IMR-90 (cell line): ENCODE results near the gene SASH1. TPM values are rescaled to one million over a fixed set of nuclear protein-coding genes. Genes with fewer than 3 reads are reported as not detected.
"Not testable (repeated sequence)": the region's sequence is repeated elsewhere in the genome, so short reads cannot be mapped to it uniquely, and the experiment has no call there.

Source experiments
- ATAC-seq: fragments of 200-7000 bp; cut with Tn5 transposase; 2 replicates; pipeline ENCODE4 v1.9.1; 2020; ENCODE audit warnings: low read depth, mild to moderate bottlenecking, moderate library complexity
- BruUV-seq: library from RNA; stranded (reverse); fragments of 400-500 nt; replicated peaks from 2 replicates; lab custom pipeline; 2021; lab: Mats Ljungman, UMichigan
- CTCF ChIA-PET: fragments of 300-600 bp; formaldehyde crosslinking; extraction: SDS; loops from one replicate; lab custom pipeline; 2021; ENCODE audit warnings: antibody characterized with exemption; lab: Yijun Ruan, JAX
- POLR2A ChIA-PET: fragments of 300-600 bp; sonication (Branson Sonifier 250); formaldehyde crosslinking; loops from one replicate; lab custom pipeline; 2022; ENCODE audit warnings: antibody characterized with exemption; ENCODE audit not compliant: unreplicated experiment; lab: Charles Lee
- DNase-seq: peaks from one replicate; pipeline ENCODE4 v3.0.0; 2013
- H2AFZ ChIP-seq: replicated peaks from 2 replicates; pipeline ENCODE3; 2013; ENCODE audit warnings: low read length, mild to moderate bottlenecking; ENCODE audit not compliant: poor library complexity
- H2AK5ac ChIP-seq: 2 replicates; pipeline ENCODE4 v1.6.1; 2013; ENCODE audit warnings: low read depth, low read length, inconsistent platforms
- H2AK9ac ChIP-seq: replicated peaks from 2 replicates; pipeline ENCODE3; 2013; ENCODE audit warnings: mild to moderate bottlenecking, low read depth, low read length, moderate library complexity; ENCODE audit not compliant: poor library complexity
- H2BK120ac ChIP-seq: 2 replicates; pipeline ENCODE4 v1.6.1; 2013; ENCODE audit warnings: low read depth, low read length, inconsistent platforms
- H2BK15ac ChIP-seq: 3 replicates; pipeline ENCODE4 v1.6.1; 2013; ENCODE audit warnings: low read depth, low read length, inconsistent platforms
- H2BK20ac ChIP-seq: 2 replicates; pipeline ENCODE4 v1.6.1; 2013; ENCODE audit warnings: low read depth, mild to moderate bottlenecking, inconsistent platforms, low read length, moderate library complexity
- H2BK5ac ChIP-seq: 2 replicates; pipeline ENCODE4 v1.6.1; 2013; ENCODE audit warnings: mild to moderate bottlenecking, low read depth, low read length, inconsistent platforms; ENCODE audit not compliant: poor library complexity, severe bottlenecking
- H3K14ac ChIP-seq: replicated peaks from 2 replicates; pipeline ENCODE4 v1.6.1; 2013; ENCODE audit warnings: low read depth, low read length, inconsistent platforms
- H3K18ac ChIP-seq: 2 replicates; pipeline ENCODE4 v1.6.1; 2013; ENCODE audit warnings: low read depth, low read length, control low read depth
- H3K23ac ChIP-seq: 2 replicates; pipeline ENCODE4 v1.6.1; 2013; ENCODE audit warnings: low read depth, low read length, inconsistent platforms
- H3K27ac ChIP-seq: 2 replicates; pipeline ENCODE4 v1.5.1; 2013; ENCODE audit warnings: mild to moderate bottlenecking, control low read depth, low read length; ENCODE audit not compliant: insufficient read depth
- H3K27me3 ChIP-seq: 2 replicates; pipeline ENCODE4 v1.6.1; 2013; ENCODE audit warnings: low read length; ENCODE audit not compliant: control insufficient read depth, insufficient read depth
- H3K36me3 ChIP-seq: 2 replicates; pipeline ENCODE4 v1.6.1; 2013; ENCODE audit warnings: low read length, mixed read lengths; ENCODE audit not compliant: control insufficient read depth, insufficient read depth
- H3K4ac ChIP-seq: 2 replicates; pipeline ENCODE4 v1.6.1; 2013; ENCODE audit warnings: low read depth, low read length, inconsistent platforms
- H3K4me1 ChIP-seq: 2 replicates; pipeline ENCODE4 v1.6.1; 2013; ENCODE audit warnings: low read length, mixed read lengths; ENCODE audit not compliant: control insufficient read depth, insufficient read depth
- H3K4me2 ChIP-seq: 2 replicates; pipeline ENCODE4 v1.6.1; 2013; ENCODE audit warnings: low read depth, mild to moderate bottlenecking, control low read depth, low read length, moderate library complexity
- H3K4me3 ChIP-seq: 2 replicates; pipeline ENCODE4 v1.5.1; 2013; ENCODE audit warnings: low read depth, mild to moderate bottlenecking, control low read depth, low read length, moderate library complexity; ENCODE audit not compliant: insufficient read depth
- H3K56ac ChIP-seq: 2 replicates; pipeline ENCODE4 v1.6.1; 2013; ENCODE audit warnings: low read length, inconsistent platforms; ENCODE audit not compliant: insufficient read depth; ENCODE audit errors: extremely low read depth
- H3K79me1 ChIP-seq, 2 experiments: 2 replicates each; pipeline ENCODE4 v1.6.1; 2013; ENCODE audit warnings: low read length in 2 of 2, inconsistent platforms in 1 of 2, low read depth in 1 of 2
- H3K9ac ChIP-seq: 2 replicates; pipeline ENCODE4 v1.6.1; 2013; ENCODE audit warnings: low read depth, low read length, control low read depth
- H3K9me1 ChIP-seq: 2 replicates; pipeline ENCODE4 v1.6.1; 2013; ENCODE audit warnings: low read length, inconsistent platforms; ENCODE audit not compliant: insufficient read depth
- H3K9me3 ChIP-seq: 2 replicates; pipeline ENCODE4 v1.6.1; 2013; ENCODE audit warnings: low read length; ENCODE audit not compliant: control insufficient read depth, insufficient read depth
- H4K20me1 ChIP-seq: 2 replicates; pipeline ENCODE4 v1.6.1; 2013; ENCODE audit warnings: low read length, inconsistent platforms; ENCODE audit not compliant: insufficient read depth
- H4K5ac ChIP-seq: 2 replicates; pipeline ENCODE4 v1.6.1; 2013; ENCODE audit warnings: mild to moderate bottlenecking, low read depth, low read length, control low read depth
- H4K8ac ChIP-seq, 2 experiments: 2 replicates each; pipeline ENCODE4 v1.6.1; 2013; ENCODE audit warnings: low read depth in 2 of 2, low read length in 2 of 2, control low read depth in 1 of 2, inconsistent platforms in 1 of 2
- H4K91ac ChIP-seq: 2 replicates; pipeline ENCODE4 v1.6.1; 2013; ENCODE audit warnings: low read depth, low read length, inconsistent platforms; ENCODE audit not compliant: insufficient read depth
- WGBS, 2 experiments: methylation state at CpG; one replicate each; pipeline versions ENCODE4 v1.1.5 to v1.1.7; 2013; ENCODE audit warnings: missing lambda C conversion rate in 2 of 2; ENCODE audit not compliant: insufficient read length in 1 of 2; ENCODE audit errors: extremely low coverage in 2 of 2; 5-methylcytosine and 5-hydroxymethylcytosine counted together
- dilution Hi-C: fragments of 300-500 bp; cut with HindIII; formaldehyde crosslinking; loops from one replicate; pipeline ENCODE4 v1.14.3; 2018; ENCODE audit warnings: low sequenced_read_pairs; ENCODE audit not compliant: unreplicated experiment
- in situ Hi-C: fragments of 300-500 bp; cut with MboI; formaldehyde crosslinking; loops from 3 replicates; pipeline ENCODE4 v1.14.3; 2019; ENCODE audit warnings: low sequenced_read_pairs, inconsistent platforms, mixed read lengths
- intact Hi-C: fragments of 100-400 bp; cut with micrococcal nuclease; formaldehyde crosslinking; loops from 2 replicates; pipeline ENCODE4 v1.10.0; 2022
- polyA plus RNA-seq, 3 experiments: library from polyadenylated mRNA; depleted of rRNA; stranded (reverse); fragments of >200 nt; gene quantifications; 2 replicates each; pipeline ENCODE4 v1.2.3, GENCODE V29; 2012; ENCODE audit warnings: low replicate concordance in 1 of 3
- total RNA-seq: library from RNA; depleted of rRNA; stranded (reverse); fragments of >200 nt; gene quantifications from 2 replicates; pipeline ENCODE4 v1.2.3, GENCODE V29; 2012

Gene SASH1
- total and polyA plus RNA-seq, 2 of the 4 experiments (the other 2 are of a cell fraction) = 11.6 to 16.5 TPM

GRCh38 chr6:148382051-148382450, 39.4 kb downstream of the SASH1 start:
- ATAC-seq, DNase-seq: not testable (repeated sequence)

More at GRCh38 chr6:148382051-148382450, 39.4 kb downstream of the SASH1 start:
- POLR2A ChIA-PET, H3K9me1 ChIP-seq, H3K36me3 ChIP-seq, H2AK5ac ChIP-seq, H4K5ac ChIP-seq, H2AK9ac ChIP-seq, H3K9me3 ChIP-seq, H3K18ac ChIP-seq, BruUV-seq, dilution Hi-C loops, H3K9ac ChIP-seq, H2BK15ac ChIP-seq, intact Hi-C loops, CTCF ChIA-PET, H3K4me2 ChIP-seq, H3K4me1 ChIP-seq, H2BK5ac ChIP-seq, H2BK20ac ChIP-seq, H3K27ac ChIP-seq, H3K56ac ChIP-seq, H3K4ac ChIP-seq, H3K23ac ChIP-seq, H4K91ac ChIP-seq, H3K27me3 ChIP-seq, H4K20me1 ChIP-seq, in situ Hi-C loops, H2BK120ac ChIP-seq, H2AFZ ChIP-seq, H3K14ac ChIP-seq, H3K4me3 ChIP-seq, H4K8ac ChIP-seq: not testable (repeated sequence)
- 100% methylated on average over 6 of the region's 9 CpGs; no CpG with 5 or more reads in 1 of the 2 experiments for WGBS, 2 experiments
- peaks cover 33 to 60% of the 10 kb centered on the region in 2 experiments for H3K79me1 ChIP-seq
